Activated CD4-positive, CD25-positive, alpha-beta regulatory T cell treated with anti-CD3 and anti-CD28 coated beads, Interleukin-2, amount 50 U/mL, for 72 hours (primary cell): ENCODE measurements around the gene DDX49.
"Not testable (repeated sequence)": the region's sequence is repeated elsewhere in the genome, so short reads cannot be mapped to it uniquely, and the experiment has no call there.

ENCODE experiments used
- DNase-seq: peaks from one replicate; pipeline ENCODE4 v3.0.0; 2021

Gene DDX49

GRCh38 chr19:18895824-18896341 lies 23.6 kb upstream of the DDX49 start, which contains the start of gene CERS1:
TSS of gene CERS1 (minus strand) at chr19:18896158. CDS start at chr19:18896072, 86 bp downstream.
- no peak for DNase-seq

DNA sequence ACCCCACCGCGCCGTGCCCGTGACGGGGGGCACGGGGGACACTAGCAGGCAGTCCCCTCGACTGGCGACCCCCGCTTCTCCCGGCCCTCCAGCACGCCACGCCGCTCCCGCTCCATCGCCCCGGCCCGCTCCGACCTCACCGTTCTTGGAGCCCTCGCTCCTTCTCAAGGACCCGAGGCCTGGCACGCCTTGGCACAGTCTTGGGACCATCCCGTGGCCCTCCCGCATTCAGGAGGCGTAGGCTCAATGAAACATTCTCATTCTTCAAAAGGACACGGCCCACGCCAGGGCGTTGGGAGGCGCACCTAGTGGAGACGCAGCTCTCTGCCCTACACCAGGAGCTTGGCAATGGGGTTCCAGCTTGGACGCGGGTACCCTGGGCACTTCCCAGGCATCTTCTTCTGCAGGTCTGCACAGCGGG lies 23.1 kb upstream of the DDX49 start:
- DNase-seq = no peak

DNA sequence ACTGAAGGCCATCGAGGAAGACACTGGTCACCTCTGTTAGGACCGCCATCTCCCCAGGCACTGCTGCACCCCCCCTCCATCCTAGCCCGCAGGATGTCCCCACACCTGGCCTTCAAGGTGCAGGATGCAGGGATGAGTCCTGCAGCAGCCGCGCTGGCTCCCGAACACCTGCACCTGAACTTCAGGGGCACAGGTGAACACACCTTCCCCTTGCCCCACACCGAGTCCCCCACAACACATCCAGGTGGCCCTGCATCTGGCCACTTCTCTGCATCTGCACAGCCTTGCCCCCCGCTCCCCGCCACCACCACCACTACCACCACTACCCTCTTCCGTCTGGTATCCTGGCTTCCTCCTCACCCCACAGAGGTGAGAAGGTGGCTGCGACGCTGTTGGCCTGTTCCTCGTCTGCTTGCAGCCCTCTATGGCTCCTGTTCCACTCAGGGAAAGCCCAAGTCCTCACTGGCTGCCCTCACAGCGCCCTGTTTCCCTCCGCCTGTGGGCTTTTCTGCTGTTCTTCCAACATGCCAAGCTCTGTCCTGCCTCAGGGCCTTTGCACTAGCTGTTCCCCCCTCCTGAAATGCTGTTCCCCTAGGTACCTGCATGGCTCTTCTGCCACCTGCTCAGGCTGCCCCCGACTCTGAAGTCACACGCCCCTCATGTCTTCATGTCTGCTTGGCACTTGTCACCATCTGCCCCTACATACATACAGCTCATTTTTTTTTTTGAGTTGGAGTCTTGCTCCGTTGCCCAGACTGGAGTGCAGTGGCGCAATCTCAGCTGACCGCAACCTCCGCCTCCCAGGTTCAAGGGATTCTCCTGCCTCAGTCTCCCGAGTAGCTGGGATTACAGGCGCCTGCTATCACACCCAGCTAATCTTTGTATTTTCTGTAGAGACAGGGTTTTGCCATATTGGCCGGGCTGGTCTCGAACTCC lies 22.2 kb upstream of the DDX49 start:
- DNase-seq = no peak

DNA sequence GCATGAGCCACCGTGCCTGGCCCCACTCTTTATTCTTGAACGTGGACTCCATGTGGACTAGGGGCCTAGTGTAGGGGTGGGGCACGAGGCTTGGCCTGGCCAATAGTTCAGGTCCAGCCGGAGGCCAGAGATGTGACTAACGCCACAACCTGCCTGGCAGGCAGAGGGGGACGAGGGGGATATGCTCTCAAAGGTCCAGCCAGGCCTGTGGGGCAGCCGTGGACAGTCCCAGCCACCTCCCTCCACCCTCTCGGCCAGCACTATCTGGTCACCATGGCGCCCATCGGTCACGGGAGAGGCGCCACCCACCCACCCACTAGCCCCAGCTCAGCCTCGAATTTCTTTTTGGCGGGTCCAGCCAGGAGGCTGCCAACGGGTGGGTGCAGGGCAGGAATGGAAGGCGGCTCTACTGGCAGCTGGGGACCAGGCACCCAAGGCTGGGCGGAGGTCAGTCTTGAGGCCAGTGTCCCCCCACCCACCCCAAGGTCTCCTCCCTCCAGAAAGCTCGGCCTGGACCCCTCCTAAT lies 21.4 kb upstream of the DDX49 start:
- no peak for DNase-seq

DNA sequence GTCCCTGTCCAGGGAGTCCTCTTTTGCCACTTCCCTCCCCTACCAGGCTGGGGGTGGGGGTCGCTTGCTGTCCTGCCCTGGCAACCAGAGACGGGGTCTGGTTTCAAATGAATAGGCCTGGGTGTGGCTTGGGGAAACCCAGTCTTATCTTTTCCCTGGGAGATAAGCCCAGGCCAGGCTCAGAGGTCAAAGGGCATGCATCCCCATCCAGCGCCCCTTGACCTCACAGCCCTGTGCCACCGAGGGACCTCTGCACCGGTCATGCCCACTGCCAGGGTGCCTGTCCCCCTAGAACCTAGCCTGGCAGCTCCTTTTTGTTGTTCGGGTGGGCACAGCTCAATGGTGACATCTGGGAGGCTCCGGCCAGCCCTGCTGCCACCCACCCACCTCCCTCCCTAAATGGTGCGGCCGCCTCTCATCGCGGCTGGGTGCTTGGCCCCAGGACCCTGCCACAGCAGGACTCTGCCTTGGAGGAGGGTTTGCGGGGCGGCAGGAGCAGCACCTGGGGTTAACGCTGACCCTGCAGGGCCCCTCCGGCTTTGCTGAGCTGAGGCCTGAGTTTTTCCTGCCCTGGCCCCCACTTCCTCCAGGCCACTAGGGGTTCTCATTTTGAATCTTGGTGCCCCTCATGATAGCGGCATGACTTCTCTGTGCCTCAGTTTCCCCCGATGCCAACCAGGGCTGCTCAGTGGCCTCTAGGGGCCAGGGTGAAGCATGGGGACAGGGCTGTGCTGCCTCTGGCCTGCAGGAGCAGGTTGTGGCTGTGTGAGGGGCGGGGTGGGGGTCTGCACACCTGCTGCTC lies 20.7 kb upstream of the DDX49 start:
- DNase-seq = no peak

GRCh38 chr19:18899624-18900560 lies 19.6 kb upstream of the DDX49 start:
- no peak for DNase-seq

GRCh38 chr19:18900700-18901481 lies 18.6 kb upstream of the DDX49 start:
- no peak for DNase-seq

GRCh38 chr19:18901491-18901890 lies 18.0 kb upstream of the DDX49 start:
- no peak for DNase-seq

GRCh38 chr19:18902519-18902918 lies 17.0 kb upstream of the DDX49 start:
- DNase-seq = not testable (repeated sequence)

GRCh38 chr19:18903156-18904037 lies 16.1 kb upstream of the DDX49 start:
- DNase-seq = no peak

GRCh38 chr19:18904334-18905057 lies 15.0 kb upstream of the DDX49 start:
- no peak for DNase-seq

GRCh38 chr19:18905058-18905456 lies 14.5 kb upstream of the DDX49 start:
- no peak for DNase-seq

GRCh38 chr19:18905513-18906236 lies 13.8 kb upstream of the DDX49 start:
- DNase-seq = no peak

GRCh38 chr19:18906605-18907519 lies 12.7 kb upstream of the DDX49 start:
- DNase-seq = no peak

- no peak for DNase-seq
These were observed 10.4 kb upstream of the DDX49 start for GRCh38 chr19:18908917-18909619.

GRCh38 chr19:18910010-18910409 lies 9.5 kb upstream of the DDX49 start:
- DNase-seq = no peak
